ENCODE results near the gene SPSB3.

GRCh38 chr16:1734816-1735215, 47.6 kb downstream of the SPSB3 start:
- TF ChIP-seq POLR2A (IDR thresholded peaks at IDR 0.05; ENCODE audit: low read depth, low read length), result no peak
- TF ChIP-seq CTCF (conservative IDR thresholded peaks at IDR 0.05; ENCODE audit: low read depth, low read length), result no peak
- no peak for TF ChIP-seq MAZ (IDR thresholded peaks at IDR 0.05; ENCODE audit: borderline replicate concordance, low read depth, low read length)
- TF ChIP-seq MXI1 (IDR thresholded peaks at IDR 0.05; ENCODE audit: borderline replicate concordance, low read depth, low read length), result no peak
- TF ChIP-seq RFX5 (IDR thresholded peaks at IDR 0.05; ENCODE audit: low read depth, low read length), result no peak
- TF ChIP-seq USF2 (IDR thresholded peaks at IDR 0.05; ENCODE audit: low read depth, low read length), result no peak
- TF ChIP-seq CEBPB (IDR thresholded peaks at IDR 0.05; ENCODE audit: low read depth, low read length), result no peak
- no peak for TF ChIP-seq RCOR1 (IDR thresholded peaks at IDR 0.05; ENCODE audit: insufficient replicate concordance, low read length)
- TF ChIP-seq FOS (IDR thresholded peaks at IDR 0.05; ENCODE audit: low read depth, low read length), result no peak
- TF ChIP-seq MAFK (IDR thresholded peaks at IDR 0.05; ENCODE audit: low read depth, low read length), result no peak
- TF ChIP-seq RAD21 (IDR thresholded peaks at IDR 0.05; ENCODE audit: low read length), result no peak
- no peak for TF ChIP-seq SMC3 (IDR thresholded peaks at IDR 0.05; ENCODE audit: low read depth, low read length)
- TF ChIP-seq BHLHE40 (IDR thresholded peaks at IDR 0.05; ENCODE audit: low read depth, low read length), result no peak
- TF ChIP-seq CHD1 (IDR thresholded peaks at IDR 0.05; ENCODE audit: low read depth, low read length), result no peak

All from IMR-90 (cell line).